Measurements from ENCODE around the gene RBCK1.
"Not testable (repeated sequence)": the region's sequence is repeated elsewhere in the genome, so short reads cannot be mapped to it uniquely, and the experiment has no call there.

The RBCK1 gene

GRCh38 chr20:476561-477249 lies 68.6 kb downstream of the RBCK1 start:
- not testable (repeated sequence) for DNase-seq

- DNase-seq = no peak
Observed at GRCh38 chr20:478010-478948, 70.2 kb downstream of the RBCK1 start.

GRCh38 chr20:478949-479429 lies 70.9 kb downstream of the RBCK1 start:
- no peak for DNase-seq

- no peak for DNase-seq
Observed at GRCh38 chr20:479487-479886, 71.4 kb downstream of the RBCK1 start.

GRCh38 chr20:480044-480443 lies 71.9 kb downstream of the RBCK1 start:
- no peak for DNase-seq

GRCh38 chr20:481167-481566 lies 73.1 kb downstream of the RBCK1 start:
- no peak for DNase-seq
